NK-92 (cell line): ENCODE results near the gene NPC2.
"Not testable (repeated sequence)": the region's sequence is repeated elsewhere in the genome, so short reads cannot be mapped to it uniquely, and the experiment has no call there.

Source experiments
- DNase-seq: peaks from one replicate; lab custom pipeline; 2025; ENCODE audit not compliant: unreplicated experiment; lab: John Stamatoyannopoulos, UW

The NPC2 gene

DNA sequence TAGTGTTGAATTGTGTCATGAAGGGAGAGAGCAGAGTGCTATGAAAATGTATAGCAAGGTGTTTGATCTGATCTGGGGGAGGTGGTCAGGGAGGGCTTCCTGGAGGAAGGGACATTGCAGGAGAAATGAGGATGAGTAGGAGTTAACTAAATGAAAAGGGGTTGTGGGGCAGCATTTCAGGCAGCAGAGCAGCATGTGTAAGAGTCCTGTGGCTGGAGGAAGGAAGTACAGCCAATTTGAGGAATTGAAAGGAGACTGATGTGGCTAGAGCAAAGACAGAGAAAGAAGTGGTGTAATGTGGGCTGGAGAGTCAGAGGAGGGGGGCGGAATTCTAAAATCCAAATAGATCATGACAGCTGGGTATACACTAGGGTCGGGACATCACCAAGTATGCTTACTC is 20.5 kb downstream of the NPC2 start:
- no peak for DNase-seq

DNA sequence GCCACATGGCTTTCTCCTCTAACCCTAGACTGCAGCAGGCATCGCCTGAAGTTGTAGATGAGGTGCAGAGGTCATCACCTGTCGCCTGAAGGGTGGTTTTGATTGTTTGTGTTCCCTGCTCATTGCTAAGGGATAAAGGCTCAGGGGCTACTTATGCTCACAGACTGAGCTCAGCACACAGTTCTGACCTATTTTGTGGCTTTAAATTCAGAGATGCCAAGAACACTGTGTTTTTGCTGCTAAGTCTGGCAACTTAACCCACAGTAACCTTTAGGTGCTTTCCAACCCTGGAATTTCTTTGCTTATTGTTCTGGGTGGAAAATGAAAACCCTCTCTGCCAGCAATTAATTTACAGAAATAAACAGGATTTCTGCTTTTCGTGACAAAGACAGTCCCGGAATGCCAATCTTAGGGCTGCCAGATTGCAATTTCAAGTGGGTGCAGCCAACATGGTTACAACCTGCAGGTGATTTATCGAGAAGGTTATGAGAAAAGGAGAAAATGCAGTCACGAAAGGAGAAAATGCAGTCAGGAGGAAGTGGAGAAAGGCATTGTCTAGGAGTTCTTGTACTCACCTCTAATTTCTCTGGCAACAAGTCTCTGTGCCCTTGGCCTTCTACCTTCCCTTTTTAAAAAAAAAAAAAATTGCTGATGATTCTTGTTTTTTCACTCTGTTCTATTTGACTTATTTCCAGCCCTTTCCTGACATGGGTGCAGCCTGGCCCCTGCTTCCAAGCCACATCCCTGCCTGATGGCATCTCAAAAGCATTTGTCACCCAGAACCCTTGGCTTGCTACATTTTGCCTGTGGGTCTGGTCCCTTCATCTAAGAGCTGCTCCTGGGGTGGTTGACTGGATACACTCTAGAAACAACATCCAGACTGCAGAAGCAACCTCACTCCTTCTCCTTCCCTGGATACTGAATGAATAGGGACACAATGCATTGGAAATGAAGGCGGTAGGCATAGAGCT is 23.3 kb downstream of the NPC2 start:
- no peak for DNase-seq

DNA sequence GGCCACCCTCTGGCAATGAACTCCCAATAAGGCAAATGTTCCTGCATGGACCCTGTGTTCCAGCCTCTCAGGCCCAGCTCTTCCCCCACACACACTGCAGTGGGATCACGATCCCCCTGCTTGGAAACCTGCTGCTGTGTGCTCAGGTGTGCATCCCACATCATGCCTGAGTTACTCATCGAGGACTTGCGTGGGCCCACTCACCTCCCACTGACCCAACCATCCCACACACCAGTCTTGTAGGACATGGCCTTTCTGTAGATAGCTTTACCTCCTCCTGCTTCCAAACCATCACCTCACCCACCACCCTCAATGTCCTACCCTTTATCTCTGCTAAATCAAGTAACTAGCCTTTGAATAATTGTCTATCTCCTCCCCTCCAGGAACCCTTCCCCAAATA is 24.6 kb downstream of the NPC2 start:
- DNase-seq = no peak

DNA sequence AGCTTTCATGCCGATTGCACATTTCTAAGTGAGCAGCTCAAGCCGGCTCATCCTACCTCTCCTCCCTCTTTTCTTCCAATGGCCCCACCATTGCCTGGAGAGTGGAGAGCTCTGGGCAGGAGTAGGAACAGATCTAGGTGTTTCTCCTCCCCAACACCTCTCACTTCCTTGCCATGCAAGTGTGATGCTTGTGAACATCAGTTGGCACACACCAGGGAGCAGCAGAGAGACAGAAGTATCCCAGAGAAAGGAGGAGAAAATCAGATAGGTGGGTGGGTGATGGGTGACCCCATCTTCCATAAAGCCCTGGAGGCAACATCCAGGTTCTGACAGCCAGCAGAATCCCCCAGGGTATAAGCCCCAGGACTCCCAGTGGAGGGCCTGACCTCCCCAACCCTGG is 27.8 kb downstream of the NPC2 start:
- no peak for DNase-seq

DNA sequence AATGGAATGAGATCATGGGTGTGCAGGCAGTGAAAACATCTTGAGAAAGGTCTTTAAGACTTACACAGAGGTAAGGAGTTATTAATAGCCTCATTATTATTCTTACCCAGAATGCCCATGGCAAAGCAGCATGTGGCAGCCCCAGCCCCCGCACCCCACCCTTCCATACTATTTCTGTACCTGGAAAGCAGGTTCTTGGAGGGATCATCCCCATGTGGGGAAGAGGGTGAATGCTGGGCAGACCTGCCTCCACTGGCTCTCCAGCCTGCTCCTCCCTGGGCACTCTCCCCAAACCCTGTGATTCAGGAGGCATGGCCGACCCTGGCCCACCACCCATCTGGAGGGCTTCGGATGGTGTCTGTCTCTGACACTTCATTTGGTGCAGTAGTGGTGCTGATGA is 28.3 kb downstream of the NPC2 start:
- no peak for DNase-seq

DNA sequence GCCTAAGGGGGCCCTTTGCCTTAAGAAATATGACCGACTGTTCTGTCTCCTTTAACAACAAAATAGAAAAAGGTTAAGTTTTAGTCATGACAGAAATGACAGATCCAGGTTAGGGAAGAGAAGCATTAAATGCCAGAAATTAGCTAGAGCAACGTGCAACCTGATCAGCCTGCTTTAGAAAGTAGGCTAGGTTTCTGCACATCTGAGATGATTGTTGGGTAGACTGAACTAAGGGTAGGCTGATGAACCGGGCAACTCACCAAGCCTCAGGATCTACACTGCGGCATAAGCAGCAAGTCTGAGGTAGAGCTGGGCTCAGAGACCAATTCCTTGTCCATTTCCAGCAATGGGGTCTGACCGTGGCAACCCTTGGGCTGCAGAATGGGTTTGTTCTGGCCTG is 29.4 kb downstream of the NPC2 start:
- DNase-seq = no peak

DNA sequence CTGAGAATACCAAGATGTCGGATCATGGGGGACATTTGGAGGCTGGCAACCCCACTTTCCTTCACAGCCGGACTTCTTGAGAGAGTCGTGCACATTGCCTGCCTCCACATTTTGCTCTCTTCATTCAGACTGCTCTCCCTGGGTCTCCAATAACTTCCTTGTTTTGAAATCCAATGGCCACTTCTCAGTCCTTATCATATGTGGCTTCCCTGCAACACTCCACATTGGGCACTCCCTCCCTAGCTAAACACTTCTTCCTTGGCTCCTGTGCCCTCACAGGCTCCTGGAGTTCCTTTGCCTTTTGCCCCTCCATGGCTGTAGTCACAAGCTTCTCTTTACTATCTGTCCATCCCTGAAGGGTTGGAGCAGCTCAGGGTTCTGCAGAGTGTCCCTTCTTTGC is 30.1 kb downstream of the NPC2 start:
- no peak for DNase-seq

DNA sequence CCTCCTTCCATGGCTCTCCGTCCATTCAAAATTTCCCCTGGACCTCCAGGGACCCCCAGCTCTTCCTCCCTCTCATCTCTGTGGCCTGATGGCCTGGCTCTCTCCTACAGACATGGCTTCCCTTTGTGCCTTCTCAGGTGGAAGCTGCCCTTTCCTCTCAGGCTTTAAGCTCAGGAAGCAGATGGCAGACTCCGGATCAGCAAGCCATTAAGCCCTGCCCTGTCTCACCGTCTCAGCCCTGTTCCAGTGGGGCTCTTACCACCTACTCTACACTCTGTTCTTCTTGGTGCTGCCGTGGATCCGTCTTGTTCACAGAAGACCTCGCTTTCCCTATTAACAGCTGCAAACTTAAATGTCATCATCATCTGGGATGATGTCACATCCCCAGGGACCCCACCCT is 33.1 kb downstream of the NPC2 start:
- DNase-seq = no peak

DNA sequence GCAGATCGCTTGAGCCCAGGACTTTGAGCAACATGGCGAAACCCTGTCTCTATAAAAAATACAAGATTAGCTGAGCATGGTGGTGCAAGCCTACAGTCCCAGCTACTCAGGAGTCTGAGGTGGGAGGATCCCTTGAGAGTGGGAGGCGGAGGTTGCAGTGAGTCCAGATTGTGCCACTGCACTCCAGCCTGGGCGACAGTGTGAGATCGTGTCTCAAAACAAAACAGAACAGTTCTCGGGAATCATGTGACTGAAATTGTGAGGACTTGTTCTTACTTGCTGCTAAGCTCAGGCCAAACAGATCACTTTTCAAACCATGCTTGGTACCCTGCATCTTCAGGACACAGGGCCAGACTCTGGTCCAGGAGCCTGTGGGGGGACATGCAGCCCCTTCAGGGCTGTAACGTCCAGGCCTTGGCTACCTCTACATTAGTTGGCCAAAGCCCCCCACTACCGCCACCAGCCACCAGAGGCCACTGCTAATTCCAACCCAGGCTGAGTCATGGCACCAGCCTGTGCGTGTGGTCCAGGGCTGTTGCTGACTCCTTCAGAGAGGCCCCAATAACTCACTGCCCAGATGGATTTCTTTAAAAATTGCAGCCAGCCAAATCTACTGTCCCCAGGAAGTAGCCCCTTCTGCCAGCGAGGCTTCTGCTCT is 33.7 kb downstream of the NPC2 start:
- no peak for DNase-seq

DNA sequence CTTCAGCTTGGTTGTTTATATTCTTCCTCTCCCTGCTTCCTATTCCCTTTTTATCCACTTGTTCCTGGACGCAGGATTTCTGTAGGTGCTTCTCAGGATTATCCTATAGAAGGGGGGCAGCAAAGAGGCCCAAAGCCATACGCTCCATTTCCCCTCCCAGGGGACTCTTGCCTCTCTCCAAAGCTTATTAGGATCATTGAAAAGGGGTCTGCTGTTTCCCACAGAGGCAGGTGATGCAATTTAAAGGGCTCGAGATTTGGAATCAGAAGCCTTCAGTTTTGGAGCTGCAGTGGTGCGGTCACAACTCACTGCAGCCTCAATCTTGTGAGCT is 35.6 kb downstream of the NPC2 start:
- DNase-seq = no peak

DNA sequence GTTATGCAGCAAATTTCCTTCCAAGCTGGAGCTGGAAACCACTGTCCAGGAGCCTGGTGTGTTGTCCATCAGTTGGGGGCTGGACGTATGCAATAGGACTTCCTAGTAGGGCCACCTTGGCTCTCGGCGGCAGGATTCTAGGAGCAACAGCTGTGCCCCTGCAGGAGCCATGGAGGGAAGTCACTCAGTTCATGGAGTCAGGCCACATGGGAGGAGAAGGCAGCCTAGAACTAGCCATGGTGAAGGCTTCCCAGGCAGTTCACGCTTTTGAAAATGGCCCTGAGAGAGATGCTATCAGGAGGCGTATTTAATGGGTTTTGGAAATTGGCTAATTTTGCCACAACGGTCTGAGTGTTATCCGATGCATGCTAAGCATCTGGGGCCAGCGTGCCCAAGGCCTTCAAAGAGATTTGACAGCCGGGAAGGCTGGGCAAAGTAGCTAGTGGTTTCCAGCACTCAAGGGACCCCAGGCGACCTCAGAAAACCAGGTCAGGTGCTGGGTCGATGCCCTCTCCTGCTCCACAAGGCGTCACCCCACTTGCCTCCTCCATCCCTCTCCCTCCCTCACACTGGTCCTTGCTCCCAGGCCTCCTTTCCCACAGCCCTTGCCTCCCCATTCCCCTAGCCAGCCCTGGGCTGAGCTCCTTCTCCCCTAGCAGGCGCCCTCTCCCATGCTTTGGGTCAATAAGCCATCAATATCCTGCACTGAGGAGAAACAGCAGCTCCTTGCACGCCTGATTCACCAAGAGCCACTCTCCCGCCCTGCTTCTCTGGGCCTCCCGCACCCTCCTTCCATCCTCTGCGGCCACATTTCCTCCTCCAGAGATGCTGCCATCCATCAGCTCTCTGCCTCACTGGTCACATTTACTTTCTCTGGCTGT is 36.2 kb downstream of the NPC2 start:
- DNase-seq = no peak

DNA sequence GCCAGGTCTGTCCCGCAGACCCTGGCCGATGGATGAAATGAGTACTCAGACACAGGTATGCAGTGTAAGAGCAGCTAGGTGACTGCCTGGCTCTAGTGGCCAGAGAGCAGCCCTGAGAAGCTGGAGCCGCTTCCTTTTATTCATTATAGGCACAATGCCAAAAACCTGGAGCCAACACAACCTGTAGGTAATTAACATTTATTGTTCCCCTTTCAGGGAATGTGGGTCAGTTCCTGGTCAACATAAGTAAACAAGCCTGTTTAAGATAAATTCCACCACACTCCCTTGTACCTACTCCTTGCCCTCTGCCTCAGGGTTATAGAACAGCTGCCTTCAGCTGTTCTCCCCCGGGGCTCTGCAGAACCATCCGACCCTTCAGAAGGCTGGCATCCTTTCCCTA is 38.7 kb downstream of the NPC2 start:
- not testable (repeated sequence) for DNase-seq

DNA sequence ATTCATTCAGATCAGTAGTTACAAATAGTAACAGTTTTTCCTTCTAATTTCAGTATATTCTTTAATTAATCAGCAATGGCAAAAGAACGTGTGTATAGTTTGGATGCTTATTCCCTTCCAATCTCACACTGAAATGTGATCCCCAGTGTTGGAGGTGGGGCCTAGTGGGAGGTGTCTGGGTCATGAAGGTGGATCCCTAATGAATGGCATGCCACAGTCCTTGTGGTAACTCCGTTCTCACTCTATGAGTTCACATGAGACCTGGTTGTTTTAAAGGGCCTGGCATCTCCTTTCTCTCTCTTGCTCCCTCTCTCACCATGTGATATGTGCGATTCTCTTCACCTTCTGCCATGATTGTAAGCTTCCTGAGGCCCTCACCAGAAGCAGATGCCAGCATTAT is 48.2 kb downstream of the NPC2 start:
- DNase-seq = no peak

DNA sequence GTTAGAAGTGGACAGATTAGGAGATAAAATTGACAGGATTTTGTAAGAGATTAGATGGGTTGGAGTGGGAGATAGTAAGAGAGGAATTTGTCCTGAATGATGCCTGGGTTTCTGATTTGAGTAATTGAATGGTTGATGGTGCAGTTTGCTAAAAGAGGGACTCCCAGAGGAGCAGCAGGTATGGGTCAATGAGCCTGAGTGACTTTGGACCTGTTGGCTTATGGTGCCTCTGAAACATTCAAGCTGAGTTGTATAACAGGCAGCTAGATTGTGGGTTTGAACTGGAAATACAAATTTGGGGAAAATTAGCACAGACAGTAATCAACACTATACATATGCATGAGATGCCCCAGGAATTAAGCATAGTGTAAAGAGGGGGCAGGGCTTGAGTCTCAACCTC is 50.3 kb downstream of the NPC2 start:
- DNase-seq = no peak

DNA sequence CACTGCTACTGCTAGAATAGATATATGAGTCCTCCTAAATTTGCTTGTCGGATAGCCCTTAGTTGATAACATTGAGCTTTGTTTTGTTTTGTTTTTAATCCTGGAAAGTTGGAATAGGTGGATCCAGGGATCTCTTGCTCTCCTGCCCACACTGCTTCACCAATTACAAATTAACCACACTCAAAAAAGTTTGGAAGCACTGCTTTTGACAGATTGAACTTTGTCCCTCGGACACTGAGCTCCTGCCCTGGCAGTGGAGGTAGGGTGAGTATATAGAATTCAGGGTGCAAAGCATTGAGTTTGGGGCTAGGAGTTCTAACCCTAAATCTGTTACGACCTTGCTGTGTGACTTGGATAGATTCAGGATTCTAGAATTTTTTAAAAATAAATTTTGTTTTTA is 52.0 kb downstream of the NPC2 start:
- no peak for DNase-seq

DNA sequence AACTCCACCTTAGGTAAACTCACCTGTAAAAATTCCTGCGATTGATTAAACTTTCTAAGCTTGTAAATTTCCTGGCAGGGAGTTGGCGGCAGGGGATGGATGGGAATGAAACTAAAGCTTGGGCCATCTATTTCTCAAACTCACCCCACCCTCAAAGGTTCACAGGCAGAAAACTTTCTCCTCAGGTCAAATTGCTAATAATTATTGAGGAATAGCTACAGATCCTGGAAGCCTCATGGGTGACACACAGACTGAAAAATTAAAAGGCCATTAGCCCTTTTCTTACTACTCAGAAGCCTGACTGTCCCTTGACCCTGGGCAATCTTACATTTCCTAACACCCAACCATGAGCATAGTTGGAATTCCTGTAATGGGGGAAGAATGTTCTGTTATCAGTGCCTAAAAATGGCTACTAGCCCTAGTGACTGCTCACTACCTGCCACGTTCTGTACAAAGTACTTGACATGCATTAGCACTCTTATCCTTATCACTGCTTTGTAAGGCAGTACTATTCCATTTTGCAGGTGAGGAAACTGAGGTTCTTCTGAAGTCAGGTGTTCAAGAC is 54.7 kb downstream of the NPC2 start:
- no peak for DNase-seq

DNA sequence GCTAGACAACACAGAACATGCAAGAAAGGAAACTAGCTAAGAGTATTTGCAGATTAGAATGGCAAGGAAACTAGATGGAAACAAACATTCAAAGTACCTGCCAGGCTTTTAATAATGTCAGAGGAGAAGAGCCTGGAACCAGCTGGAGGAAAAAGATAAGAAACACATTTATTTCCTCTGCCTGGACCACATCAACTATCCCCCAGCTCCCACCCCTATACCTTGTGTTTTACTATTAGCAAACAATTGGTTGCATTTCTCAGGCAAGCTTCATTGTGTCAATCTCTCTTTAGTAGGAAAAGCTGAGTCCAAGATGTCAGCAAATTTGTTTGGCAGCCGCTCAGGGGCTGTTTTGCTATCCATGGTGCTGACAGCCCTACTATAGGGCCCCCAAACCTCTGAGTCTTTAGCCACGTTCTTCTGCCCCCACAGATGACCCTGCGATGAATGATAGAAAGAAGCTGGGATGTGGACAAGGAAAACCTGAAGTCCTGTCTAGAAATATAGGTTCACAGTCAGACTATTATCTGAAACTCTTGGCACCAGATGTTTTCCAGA is 55.5 kb downstream of the NPC2 start:
- DNase-seq = no peak

DNA sequence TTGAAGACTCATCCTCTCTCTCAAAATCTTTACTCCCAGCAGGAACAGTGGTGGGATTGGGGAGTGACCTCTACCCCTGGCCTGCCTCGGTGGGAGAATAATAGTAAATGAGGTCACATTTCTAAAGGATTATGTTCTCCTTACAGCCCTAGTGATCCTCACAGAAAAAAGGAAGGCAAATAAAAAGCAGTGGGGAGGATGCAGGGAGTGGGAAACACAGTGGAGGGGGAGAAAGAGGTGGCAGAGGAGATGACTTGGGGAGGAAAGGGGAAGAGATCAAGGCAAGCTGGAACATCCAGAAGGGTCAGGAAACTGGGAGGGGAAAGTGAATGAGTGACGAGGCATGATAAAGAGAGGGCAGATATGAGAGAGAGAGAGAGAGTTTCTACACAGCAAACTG is 58.8 kb downstream of the NPC2 start:
- DNase-seq = no peak

DNA sequence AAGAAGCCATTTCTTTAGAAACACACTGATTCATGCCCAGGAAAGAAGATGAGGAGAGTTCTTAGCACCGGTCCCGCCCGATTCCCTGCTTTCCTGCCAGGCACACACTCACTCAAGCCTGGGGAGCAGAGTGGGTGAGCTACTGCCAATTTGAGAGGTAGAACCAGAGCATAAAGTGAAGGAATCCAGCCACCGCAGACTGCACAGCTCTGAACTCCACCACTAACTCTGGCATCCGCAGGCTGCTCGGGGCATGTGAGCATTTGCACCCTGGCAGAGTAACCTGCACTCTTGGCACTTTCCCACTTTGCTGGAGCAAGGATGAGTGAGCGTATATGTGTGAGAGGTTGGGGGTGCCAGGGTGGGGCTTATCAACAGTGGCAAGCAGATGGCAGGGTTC is 63.1 kb downstream of the NPC2 start:
- no peak for DNase-seq
